Esophagus muscularis mucosa (tissue), 4 donors: ENCODE data around the gene KLF6. TPM values are rescaled to one million over a fixed set of nuclear protein-coding genes. Genes with fewer than 3 reads are reported as not detected.
A peak's percentile ranks its signal among the peaks of the same experiment; 100 is the strongest.

Experiments
- DNase-seq: peaks from one replicate; pipeline ENCODE4 v3.0.0-alpha.2; 2017; ENCODE audit errors: extremely low spot score
- H3K27ac ChIP-seq, 4 donors: fragments of 200-600 bp; sonication (generic); replicated peaks in 1 of 4; 1 replicate in 3 of 4; 2 replicates in 1 of 4; pipeline ENCODE4 v1.5.1; 2016 to 2019; ENCODE audit warnings: mild to moderate bottlenecking in 1 of 4
- H3K27me3 ChIP-seq, 4 donors: fragments of 200-600 bp; sonication (generic); one replicate each; pipeline versions ENCODE4 v1.5.1 to v1.6.0; 2016 to 2019
- H3K36me3 ChIP-seq, 4 donors: fragments of 200-600 bp; sonication (generic); one replicate each; pipeline ENCODE4 v1.5.1; 2016 to 2019
- H3K4me1 ChIP-seq, 4 donors: fragments of 200-600 bp; sonication (generic); one replicate each; pipeline ENCODE4 v1.5.1; 2016 to 2019
- H3K4me3 ChIP-seq, 4 donors: fragments of 200-600 bp; sonication (generic); 1 replicate in 2 of 4; 2 replicates in 2 of 4; pipeline ENCODE4 v1.5.1; 2016 to 2019; ENCODE audit warnings: mild to moderate bottlenecking in 4 of 4, moderate library complexity in 1 of 4
- H3K9me3 ChIP-seq, 4 donors: fragments of 200-600 bp; sonication (generic); 1 replicate in 3 of 4; 2 replicates in 1 of 4; pipeline ENCODE4 v1.5.1; 2016 to 2019
- EP300 ChIP-seq: sonication (generic); formaldehyde crosslinking; IDR thresholded peaks from one replicate; pipeline ENCODE4 v1.6.1; 2017; ENCODE audit warnings: antibody characterized with exemption
- POLR2A ChIP-seq: fragments of 450-650 bp; IDR thresholded peaks from one replicate; pipeline ENCODE4 v1.6.1; 2017; ENCODE audit warnings: antibody characterized with exemption, moderate library complexity, mild to moderate bottlenecking, low read depth
- POLR2AphosphoS5 ChIP-seq, 2 donors: sonication (generic); formaldehyde crosslinking; IDR thresholded peaks; one replicate each; pipeline ENCODE4 v1.6.1; 2017; ENCODE audit warnings: antibody characterized with exemption in 2 of 2
- WGBS: methylation state at CpG from one replicate; pipeline ENCODE4 v1.1.5; 2018; 5-methylcytosine and 5-hydroxymethylcytosine counted together
- intact Hi-C: fragments of 100-400 bp; cut with DNase I; formaldehyde crosslinking; loops from one replicate; pipeline ENCODE4 v1.15.1; 2023
- total RNA-seq, 4 donors: library from RNA; depleted of rRNA; stranded (reverse); fragments of >200 nt; gene quantifications; one replicate each; pipeline versions ENCODE4 v1.1.0 to v1.2.1, GENCODE V29; 2016
- TF ChIP-seq, protein P1 (sequence below), 3 experiments: fragments of 200-600 bp in 2 of 3; fragments of 450-650 bp in 1 of 3; sonication (generic) in 2 of 3; IDR thresholded peaks; one replicate each; pipeline ENCODE4 v1.5.1; 2017 to 2019; ENCODE audit warnings: antibody characterized with exemption in 3 of 3, mild to moderate bottlenecking in 2 of 3, moderate library complexity in 1 of 3

KLF6 gene
- total RNA-seq, 4 donors from 2014 or later: 114 to 145 (median 123) TPM

DNA sequence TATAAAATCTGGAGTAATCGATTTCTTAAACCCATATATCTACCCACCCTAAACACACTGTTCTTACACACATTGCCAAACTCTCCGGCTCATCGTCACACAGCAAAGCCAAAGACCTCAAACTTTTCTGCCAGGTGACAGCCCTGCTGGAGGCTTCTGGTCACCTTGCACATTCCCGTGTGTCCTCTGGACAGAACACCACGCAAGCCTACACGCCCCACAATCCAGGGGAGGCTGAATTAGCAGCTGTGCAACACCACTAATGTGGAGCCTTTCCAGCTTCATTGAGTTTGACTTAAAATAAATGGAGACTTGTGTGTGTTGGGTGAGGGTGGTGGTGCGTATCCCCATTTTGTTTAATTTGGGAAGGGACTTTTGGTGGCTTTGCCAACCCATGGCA, 38.4 kb downstream of the KLF6 start:
- Histone ChIP-seq H3K36me3 (no peaks in the 10 kb centered on the region), H3K4me1 (peaks cover 35 to 55% (median 47%) of the 10 kb centered on the region in 4 donors), H3K27me3 (no peaks in the 10 kb centered on the region), H3K27ac (peak overlapping the region; percentile 79 to 95 (median 88)), H3K9me3 (no peaks in the 10 kb centered on the region), H3K4me3 (no peak overlapping the region)
- peak; percentile 85 for DNase-seq
- TF ChIP-seq EP300: no peak
- WGBS: 92% methylated on average over 7 of the region's 7 CpGs
- intact Hi-C loops: loop anchor here (10.0 kb wide), 1 partner anchor 262 kb away; no protein-coding TSS in a partner anchor

- Histone ChIP-seq H3K4me3 (no peak overlapping the region), H3K4me1 (peaks cover 33 to 48% (median 42%) of the 10 kb centered on the region in 4 donors), H3K9me3 (no peaks in the 10 kb centered on the region), H3K27me3 (no peaks in the 10 kb centered on the region), H3K27ac (no peak overlapping the region), H3K36me3 (no peaks in the 10 kb centered on the region)
- peak; percentile 53 for DNase-seq
- intact Hi-C loops: loop anchor here (10.0 kb wide), 1 partner anchor 261 kb away; no protein-coding TSS in a partner anchor
- WGBS: 85% methylated on average over 4 of the region's 4 CpGs
- TF ChIP-seq EP300 (no peak), POLR2AphosphoS5 (IDR thresholded peaks at IDR 0.05) (no peak), POLR2A (no peak)
- TF ChIP-seq, protein P1, sequence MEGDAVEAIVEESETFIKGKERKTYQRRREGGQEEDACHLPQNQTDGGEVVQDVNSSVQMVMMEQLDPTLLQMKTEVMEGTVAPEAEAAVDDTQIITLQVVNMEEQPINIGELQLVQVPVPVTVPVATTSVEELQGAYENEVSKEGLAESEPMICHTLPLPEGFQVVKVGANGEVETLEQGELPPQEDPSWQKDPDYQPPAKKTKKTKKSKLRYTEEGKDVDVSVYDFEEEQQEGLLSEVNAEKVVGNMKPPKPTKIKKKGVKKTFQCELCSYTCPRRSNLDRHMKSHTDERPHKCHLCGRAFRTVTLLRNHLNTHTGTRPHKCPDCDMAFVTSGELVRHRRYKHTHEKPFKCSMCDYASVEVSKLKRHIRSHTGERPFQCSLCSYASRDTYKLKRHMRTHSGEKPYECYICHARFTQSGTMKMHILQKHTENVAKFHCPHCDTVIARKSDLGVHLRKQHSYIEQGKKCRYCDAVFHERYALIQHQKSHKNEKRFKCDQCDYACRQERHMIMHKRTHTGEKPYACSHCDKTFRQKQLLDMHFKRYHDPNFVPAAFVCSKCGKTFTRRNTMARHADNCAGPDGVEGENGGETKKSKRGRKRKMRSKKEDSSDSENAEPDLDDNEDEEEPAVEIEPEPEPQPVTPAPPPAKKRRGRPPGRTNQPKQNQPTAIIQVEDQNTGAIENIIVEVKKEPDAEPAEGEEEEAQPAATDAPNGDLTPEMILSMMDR (IDR thresholded peaks at IDR 0.05): no peak
These were observed 39.5 kb downstream of the KLF6 start for GRCh38 chr10:3745521-3745920.

GRCh38 chr10:3741688-3742461, 43.1 kb downstream of the KLF6 start:
- no peak for TF ChIP-seq POLR2AphosphoS5 (IDR thresholded peaks at IDR 0.05)
- TF ChIP-seq, protein P1 (IDR thresholded peaks at IDR 0.05): no peak
- no peak for TF ChIP-seq EP300
- TF ChIP-seq POLR2A: no peak
- intact Hi-C loops: loop anchor here (10.0 kb wide), 1 partner anchor 257 kb away; no protein-coding TSS in a partner anchor
- 52% methylated on average over 6 of the region's 6 CpGs for WGBS
- Histone ChIP-seq H3K4me3 (peak overlapping the region in 3 of 4 donors; percentile 8 to 22 (median 10)), H3K9me3 (no peaks in the 10 kb centered on the region), H3K36me3 (no peaks in the 10 kb centered on the region), H3K27ac (peak overlapping the region; percentile 51 to 66 (median 53)), H3K4me1 (peaks cover under 1 to 13% (median 7%) of the 10 kb centered on the region in 4 donors), H3K27me3 (no peaks in the 10 kb centered on the region)
- peak; percentile 75 for DNase-seq

- WGBS: 80% methylated on average over 5 of the region's 5 CpGs
- H3K36me3 ChIP-seq: no peaks in the 10 kb centered on the region
- H3K9me3 ChIP-seq: no peaks in the 10 kb centered on the region
- no peak overlapping the region for H3K4me3 ChIP-seq
- TF ChIP-seq EP300 (no peak), POLR2AphosphoS5 (IDR thresholded peaks at IDR 0.05) (no peak), POLR2A (no peak)
- TF ChIP-seq, protein P1 (IDR thresholded peaks at IDR 0.05): no peak
- intact Hi-C loops: loop anchor here (10.0 kb wide), 1 partner anchor 256 kb away; no protein-coding TSS in a partner anchor
- no peak overlapping the region for H3K27ac ChIP-seq
- H3K4me1 ChIP-seq: peaks cover 0 to 7% (median 3%) of the 10 kb centered on the region in 4 donors
- H3K27me3 ChIP-seq: no peaks in the 10 kb centered on the region
- DNase-seq: peak; percentile 34
These were observed 44.7 kb downstream of the KLF6 start for GRCh38 chr10:3740157-3740871.

DNA sequence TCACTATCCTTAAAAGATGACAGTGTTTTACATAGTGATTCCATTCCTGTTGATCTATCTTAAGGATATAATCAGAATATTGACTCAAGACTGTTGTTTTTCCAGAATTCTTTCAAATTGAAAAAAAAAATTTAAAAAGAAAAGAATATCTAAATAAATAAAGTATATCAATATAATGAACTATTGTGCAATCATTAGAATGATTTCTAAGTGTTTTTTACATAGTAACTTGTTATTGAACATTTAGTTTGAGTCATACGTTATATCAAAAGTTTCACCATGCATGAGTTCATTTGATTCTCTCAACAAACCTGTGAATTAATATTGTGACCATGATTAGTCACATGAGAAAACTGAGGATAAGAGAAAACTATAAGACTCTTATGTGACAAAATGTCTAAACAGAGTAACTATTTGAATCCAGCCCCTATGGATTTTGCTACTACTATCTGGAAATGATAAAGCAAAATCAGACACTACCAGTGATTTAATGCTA, 46.1 kb downstream of the KLF6 start:
- peaks cover 0 to 7% (median 3%) of the 10 kb centered on the region in 4 donors for H3K4me1 ChIP-seq
- H3K9me3 ChIP-seq: no peaks in the 10 kb centered on the region
- H3K27ac ChIP-seq: no peak overlapping the region
- intact Hi-C loops: no loop called here
- H3K36me3 ChIP-seq: no peaks in the 10 kb centered on the region
- no peaks in the 10 kb centered on the region for H3K27me3 ChIP-seq
- TF ChIP-seq POLR2A: no peak
- TF ChIP-seq EP300: no peak
- TF ChIP-seq, protein P1 (IDR thresholded peaks at IDR 0.05): no peak
- TF ChIP-seq POLR2AphosphoS5 (IDR thresholded peaks at IDR 0.05): no peak
- WGBS: 93% methylated on average over 1 of the region's 1 CpG
- H3K4me3 ChIP-seq: no peak overlapping the region
- no peak for DNase-seq
